ENCODE measurements around the gene RNF144B. TPM values are rescaled to one million over a fixed set of nuclear protein-coding genes. Genes with fewer than 3 reads are reported as not detected.
A peak's percentile ranks its signal among the peaks of the same experiment; 100 is the strongest.

Gene RNF144B
- total and polyA plus RNA-seq, 7 donors: 6.0 to 94.9 (median 34.5) TPM

DNA sequence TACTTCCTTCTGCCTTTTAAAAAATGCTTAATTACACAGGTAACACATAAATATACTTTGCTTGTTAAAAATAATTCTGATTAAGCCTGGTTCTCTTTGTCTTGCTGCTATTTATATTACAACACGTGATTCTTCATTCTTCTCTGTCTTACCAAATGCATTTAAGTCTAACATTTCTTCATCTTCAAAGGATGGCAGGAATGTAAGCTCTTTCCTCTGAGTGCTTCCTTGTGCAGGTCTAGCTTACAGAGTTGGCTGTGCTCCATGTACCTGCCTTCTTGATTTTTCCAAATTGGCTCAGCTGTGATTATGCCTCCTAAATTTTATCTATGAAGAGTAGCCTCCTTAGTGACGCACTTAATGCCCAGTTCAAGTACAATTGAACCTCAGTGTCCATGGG lies 44.4 kb downstream of the RNF144B start:
- Histone ChIP-seq H3K4me1 (peaks cover 93% of the 10 kb centered on the region), H3K27ac (peak overlapping the region; percentile 79), H3K4me3 (peak overlapping the region; percentile 23), H3K9me3 (no peaks in the 10 kb centered on the region), H3K36me3 (ENCODE audit: insufficient read depth in 1 of 2, low read depth in 1 of 2) (peaks cover 0 to 30% of the 10 kb centered on the region in 2 donors), H3K27me3 (ENCODE audit: insufficient read depth in 3 of 3, low read length in 2 of 3) (no peaks in the 10 kb centered on the region)
- peak; percentile 11 to 48 (median 39) for ATAC-seq
- TF ChIP-seq CTCF (IDR thresholded peaks at IDR 0.05): no peak
- intact Hi-C loops (cut with DNase I): loop anchor here in 1 of 2 donors (10.0 kb wide), 1 partner anchor 73 kb away; no protein-coding TSS in a partner anchor
- DNase-seq: no peak
- 30 to 72% (median 38%) methylated on average over 2 of the region's 2 CpGs for WGBS, 3 donors

DNA sequence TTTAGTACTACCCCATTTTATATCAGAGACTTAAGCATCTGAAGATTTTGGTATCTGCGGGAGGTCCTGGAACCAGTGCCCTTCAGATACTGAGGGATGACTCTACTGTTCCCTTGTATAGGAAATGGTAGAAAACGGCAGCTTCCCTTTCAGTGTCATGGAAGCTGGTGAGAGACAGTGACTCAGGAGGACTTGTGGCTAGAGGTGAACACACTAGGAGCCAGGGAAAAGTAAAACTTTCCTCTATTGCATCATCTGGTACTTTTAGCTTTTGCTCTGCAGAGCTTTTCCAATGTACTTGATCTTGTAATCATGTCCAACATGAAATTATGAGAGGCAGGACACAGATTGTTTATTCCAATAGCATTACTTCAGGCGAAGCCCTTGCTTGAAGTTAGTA lies 45.0 kb downstream of the RNF144B start:
- Histone ChIP-seq H3K36me3 (ENCODE audit: insufficient read depth in 1 of 2, low read depth in 1 of 2) (peaks cover 0 to 30% of the 10 kb centered on the region in 2 donors), H3K9me3 (no peaks in the 10 kb centered on the region), H3K4me1 (peaks cover 93% of the 10 kb centered on the region), H3K4me3 (peak overlapping the region; percentile 23), H3K27me3 (ENCODE audit: insufficient read depth in 3 of 3, low read length in 2 of 3) (no peaks in the 10 kb centered on the region), H3K27ac (peak overlapping the region; percentile 79)
- intact Hi-C loops (cut with DNase I): loop anchor here in 1 of 2 donors (10.0 kb wide), 1 partner anchor 73 kb away; no protein-coding TSS in a partner anchor
- no peak for TF ChIP-seq CTCF (IDR thresholded peaks at IDR 0.05)
- DNase-seq (no peak), ATAC-seq (peak; percentile 83 to 90 (median 88))
- WGBS, 3 donors: 32 to 63% (median 43%) methylated on average over 3 of the region's 3 CpGs

DNA sequence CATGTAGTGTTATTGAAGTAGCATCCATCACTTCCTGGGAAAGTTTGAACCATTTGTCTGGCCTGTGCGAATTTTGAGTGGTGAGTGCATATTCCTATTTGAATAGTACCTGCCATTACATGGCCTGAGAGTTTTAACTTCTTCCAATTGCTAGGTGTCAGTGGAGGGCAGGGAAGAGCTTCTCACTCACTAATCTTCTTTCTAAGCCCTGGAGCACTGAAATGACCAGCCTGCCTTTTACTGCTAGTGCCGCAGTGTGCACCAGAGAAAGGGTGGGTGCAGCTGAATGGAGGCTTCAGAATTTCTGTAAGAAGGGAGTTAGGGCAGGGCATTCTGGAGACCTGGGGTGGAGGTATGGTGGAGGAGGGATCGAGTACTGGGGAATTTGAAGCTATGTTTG lies 45.5 kb downstream of the RNF144B start:
- ATAC-seq (peak in 3 of 4 donors; percentile 22 to 36 (median 27)), DNase-seq (no peak)
- Histone ChIP-seq H3K27ac (peak overlapping the region; percentile 79), H3K4me3 (no peak overlapping the region), H3K4me1 (peaks cover 93% of the 10 kb centered on the region), H3K36me3 (ENCODE audit: insufficient read depth in 1 of 2, low read depth in 1 of 2) (peaks cover 0 to 27% of the 10 kb centered on the region in 2 donors), H3K9me3 (no peaks in the 10 kb centered on the region), H3K27me3 (ENCODE audit: insufficient read depth in 3 of 3, low read length in 2 of 3) (no peaks in the 10 kb centered on the region)
- WGBS, 3 donors: 76 to 90% (median 88%) methylated on average over 3 of the region's 3 CpGs
- no peak for TF ChIP-seq CTCF (IDR thresholded peaks at IDR 0.05)
- intact Hi-C loops (cut with DNase I): loop anchor here in 1 of 2 donors (10.0 kb wide), 1 partner anchor 72 kb away; no protein-coding TSS in a partner anchor

DNA sequence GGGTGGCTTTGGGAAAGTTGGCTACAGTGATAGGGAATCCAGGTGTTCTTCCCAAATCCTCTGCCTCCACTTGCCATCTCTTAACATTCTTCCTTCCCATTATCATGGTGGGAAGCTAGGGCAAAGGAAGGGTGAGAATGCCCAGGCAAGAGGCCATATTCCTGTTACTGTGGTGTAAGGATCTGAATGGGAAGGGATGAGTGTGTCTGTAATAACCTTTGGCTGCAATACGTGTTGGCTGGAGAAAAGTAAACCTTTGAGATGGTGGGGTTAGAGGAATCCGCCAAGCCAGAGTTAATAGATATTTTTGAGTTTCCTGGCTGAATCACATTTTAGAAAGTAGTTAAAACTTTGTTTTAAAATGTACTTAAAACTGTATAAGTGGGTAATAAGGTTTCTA lies 45.9 kb downstream of the RNF144B start:
- peak overlapping the region; percentile 79 for H3K27ac ChIP-seq
- peaks cover 0 to 23% of the 10 kb centered on the region in 2 donors for H3K36me3 ChIP-seq (ENCODE audit: insufficient read depth in 1 of 2, low read depth in 1 of 2)
- ATAC-seq (peak in 3 of 4 donors; percentile 34 to 70 (median 43)), DNase-seq (no peak)
- TF ChIP-seq CTCF (IDR thresholded peaks at IDR 0.05): no peak
- H3K9me3 ChIP-seq: no peaks in the 10 kb centered on the region
- H3K27me3 ChIP-seq (ENCODE audit: insufficient read depth in 3 of 3, low read length in 2 of 3): no peaks in the 10 kb centered on the region
- WGBS, 3 donors: 52 to 70% (median 59%) methylated on average over 2 of the region's 2 CpGs
- intact Hi-C loops (cut with DNase I): loop anchor here in 1 of 2 donors (10.0 kb wide), 1 partner anchor 72 kb away; no protein-coding TSS in a partner anchor
- H3K4me1 ChIP-seq: peaks cover 92% of the 10 kb centered on the region
- H3K4me3 ChIP-seq: no peak overlapping the region

DNA sequence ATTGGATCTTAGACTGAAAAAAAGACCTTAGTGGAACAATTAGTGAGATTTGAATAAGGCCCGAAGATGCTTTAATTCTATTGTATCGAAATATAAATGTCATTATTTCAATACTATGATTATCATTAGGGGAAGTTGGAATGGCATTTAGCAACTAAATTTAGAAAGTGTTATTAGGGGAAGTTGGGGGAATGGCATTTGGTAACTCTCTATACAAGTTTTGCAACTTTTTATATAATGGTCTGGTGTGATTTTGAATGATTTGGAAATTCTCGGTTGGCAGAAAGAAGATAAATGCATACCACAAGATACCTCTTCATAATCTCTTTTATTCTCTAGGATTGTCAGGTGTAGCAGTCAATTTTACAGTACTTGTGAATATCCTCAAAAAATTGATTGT lies 49.2 kb downstream of the RNF144B start:
- WGBS, 3 donors: 93 to 95% (median 94%) methylated on average over 3 of the region's 3 CpGs
- no peak for TF ChIP-seq CTCF (IDR thresholded peaks at IDR 0.05)
- H3K27ac ChIP-seq: peak overlapping the region; percentile 38
- peaks cover 83% of the 10 kb centered on the region for H3K4me1 ChIP-seq
- H3K36me3 ChIP-seq (ENCODE audit: insufficient read depth in 1 of 2, low read depth in 1 of 2): peaks cover 0 to 11% of the 10 kb centered on the region in 2 donors
- no peaks in the 10 kb centered on the region for H3K9me3 ChIP-seq
- DNase-seq: no peak
- no peak for ATAC-seq
- no peaks in the 10 kb centered on the region for H3K27me3 ChIP-seq (ENCODE audit: insufficient read depth in 3 of 3, low read length in 2 of 3)
- no peak overlapping the region for H3K4me3 ChIP-seq
- intact Hi-C loops (cut with DNase I): loop anchor here in 1 of 2 donors (10.0 kb wide), 1 partner anchor 68 kb away; no protein-coding TSS in a partner anchor

Measured in psoas muscle (tissue), 8 donors.